DOHH2 (cell line): ENCODE measurements around the gene FRZB.

Source experiments
- H3F3A ChIP-seq: fragments of 200-600 bp; sonication (generic), shearing (Covaris generic); 2 replicates; pipeline ENCODE4 v1.6.0; 2016; ENCODE audit warnings: antibody characterized with exemption, mild to moderate bottlenecking; ENCODE audit not compliant: control insufficient read depth, insufficient read depth
- H3K27ac ChIP-seq: fragments of 200-600 bp; sonication (generic); 2 replicates; pipeline ENCODE4 v1.5.1; 2014; ENCODE audit warnings: low read depth, mild to moderate bottlenecking, low read length, moderate library complexity
- H3K27me3 ChIP-seq: fragments of 200-600 bp; sonication (generic); 2 replicates; pipeline ENCODE4 v1.6.1; 2014; ENCODE audit warnings: mild to moderate bottlenecking, low read length, mixed read lengths; ENCODE audit not compliant: control insufficient read depth
- H3K36me3 ChIP-seq: fragments of 200-600 bp; sonication (generic); 2 replicates; pipeline ENCODE4 v1.6.1; 2014; ENCODE audit warnings: mild to moderate bottlenecking, low read length, moderate library complexity, mixed read lengths; ENCODE audit not compliant: control insufficient read depth
- H3K4me1 ChIP-seq: fragments of 200-600 bp; sonication (generic); 2 replicates; pipeline ENCODE4 v1.6.1; 2014; ENCODE audit warnings: mild to moderate bottlenecking, low read length, mixed read lengths; ENCODE audit not compliant: control insufficient read depth
- H3K4me2 ChIP-seq: fragments of 200-600 bp; sonication (generic); 2 replicates; pipeline ENCODE4 v1.6.0; 2014; ENCODE audit warnings: mild to moderate bottlenecking, low read length, moderate library complexity
- H3K4me3 ChIP-seq: fragments of 200-600 bp; sonication (generic); 2 replicates; pipeline ENCODE4 v1.5.1; 2014; ENCODE audit warnings: mild to moderate bottlenecking, low read length, mixed read lengths
- H3K79me2 ChIP-seq: fragments of 200-600 bp; sonication (generic); 2 replicates; pipeline ENCODE4 v1.6.1; 2014; ENCODE audit warnings: mild to moderate bottlenecking, low read length, mixed read lengths; ENCODE audit not compliant: control insufficient read depth
- H3K9me2 ChIP-seq: fragments of 200-600 bp; sonication (generic); replicated peaks from 2 replicates; pipeline ENCODE4 v1.6.1; 2014; ENCODE audit warnings: mild to moderate bottlenecking, low read length, mixed read lengths; ENCODE audit not compliant: control insufficient read depth
- H3K9me3 ChIP-seq: fragments of 200-600 bp; sonication (generic); 2 replicates; pipeline ENCODE4 v1.6.1; 2014; ENCODE audit warnings: antibody characterized with exemption, low read length, mixed read lengths; ENCODE audit not compliant: control insufficient read depth, insufficient read depth
- H4K20me1 ChIP-seq: fragments of 200-600 bp; sonication (generic); 2 replicates; pipeline ENCODE4 v1.6.0; 2014; ENCODE audit warnings: low read depth, mild to moderate bottlenecking, antibody characterized with exemption, low read length, moderate library complexity; ENCODE audit not compliant: control insufficient read depth, insufficient read depth
- EZH2phosphoT487 ChIP-seq: fragments of 200-600 bp; sonication (generic); IDR thresholded peaks from 2 replicates; pipeline ENCODE4 v1.6.1; 2017; ENCODE audit warnings: borderline replicate concordance, mild to moderate bottlenecking, antibody characterized with exemption, low read length, moderate library complexity, mixed read lengths
- TF ChIP-seq, protein P1 (sequence below): fragments of 200-600 bp; sonication (generic); IDR thresholded peaks from one replicate; pipeline ENCODE4 v1.5.1; 2014; ENCODE audit warnings: antibody characterized with exemption, mild to moderate bottlenecking, low read depth, low read length; ENCODE audit not compliant: poor library complexity, severe bottlenecking

The FRZB gene

DNA sequence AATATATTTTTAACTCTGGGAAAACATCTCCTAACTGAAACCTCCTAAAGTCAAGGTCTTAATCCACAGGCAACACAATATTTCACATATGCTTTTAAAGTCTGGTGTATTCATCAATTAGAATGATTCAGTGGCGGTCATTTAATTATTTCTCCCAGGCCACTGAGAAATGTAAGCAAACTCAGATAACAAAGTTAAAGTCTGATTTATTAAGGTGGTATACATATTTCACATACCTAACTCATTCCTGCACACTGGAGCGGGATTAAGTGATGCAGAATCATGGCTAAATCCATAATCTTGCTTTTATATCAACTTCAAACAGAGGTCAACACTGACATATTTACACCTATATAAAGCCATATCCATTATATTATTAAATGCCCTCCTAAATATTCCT is 43.7 kb downstream of the FRZB start:
- H3K27me3 ChIP-seq = no peaks in the 10 kb centered on the region

DNA sequence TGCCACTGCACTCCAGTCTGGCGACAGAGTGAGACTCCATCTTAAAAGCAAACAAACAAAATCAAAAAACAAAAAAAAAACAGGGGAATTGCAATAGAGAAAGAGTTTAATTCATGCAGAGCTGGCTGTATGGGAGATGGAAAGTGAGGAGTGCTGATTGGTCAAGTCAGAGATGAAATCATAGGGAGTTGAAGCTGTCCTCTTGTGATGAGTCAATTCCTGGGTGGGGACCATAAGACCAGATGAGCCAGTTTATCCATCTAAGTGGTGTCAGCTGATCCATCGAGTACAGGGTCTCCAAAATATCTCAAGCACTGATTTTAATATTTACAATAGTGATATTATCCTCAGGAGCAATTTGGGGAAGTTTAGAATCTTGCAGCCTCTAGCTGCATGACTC is 45.3 kb downstream of the FRZB start:
- Histone ChIP-seq H3K4me3 (no peak overlapping the region), H3K27me3 (no peaks in the 10 kb centered on the region), H3F3A (no peaks in the 10 kb centered on the region), H3K4me1 (no peaks in the 10 kb centered on the region), H3K79me2 (no peaks in the 10 kb centered on the region), H3K36me3 (no peaks in the 10 kb centered on the region), H4K20me1 (no peaks in the 10 kb centered on the region), H3K9me3 (no peaks in the 10 kb centered on the region), H3K27ac (no peak overlapping the region), H3K9me2 (no peaks in the 10 kb centered on the region), H3K4me2 (no peak overlapping the region)
- TF ChIP-seq EZH2phosphoT487 = no peak
- TF ChIP-seq, protein P1, sequence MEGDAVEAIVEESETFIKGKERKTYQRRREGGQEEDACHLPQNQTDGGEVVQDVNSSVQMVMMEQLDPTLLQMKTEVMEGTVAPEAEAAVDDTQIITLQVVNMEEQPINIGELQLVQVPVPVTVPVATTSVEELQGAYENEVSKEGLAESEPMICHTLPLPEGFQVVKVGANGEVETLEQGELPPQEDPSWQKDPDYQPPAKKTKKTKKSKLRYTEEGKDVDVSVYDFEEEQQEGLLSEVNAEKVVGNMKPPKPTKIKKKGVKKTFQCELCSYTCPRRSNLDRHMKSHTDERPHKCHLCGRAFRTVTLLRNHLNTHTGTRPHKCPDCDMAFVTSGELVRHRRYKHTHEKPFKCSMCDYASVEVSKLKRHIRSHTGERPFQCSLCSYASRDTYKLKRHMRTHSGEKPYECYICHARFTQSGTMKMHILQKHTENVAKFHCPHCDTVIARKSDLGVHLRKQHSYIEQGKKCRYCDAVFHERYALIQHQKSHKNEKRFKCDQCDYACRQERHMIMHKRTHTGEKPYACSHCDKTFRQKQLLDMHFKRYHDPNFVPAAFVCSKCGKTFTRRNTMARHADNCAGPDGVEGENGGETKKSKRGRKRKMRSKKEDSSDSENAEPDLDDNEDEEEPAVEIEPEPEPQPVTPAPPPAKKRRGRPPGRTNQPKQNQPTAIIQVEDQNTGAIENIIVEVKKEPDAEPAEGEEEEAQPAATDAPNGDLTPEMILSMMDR = no peak

More for the DNA sequence above, 43.7 kb downstream of the FRZB start:
- TF ChIP-seq EZH2phosphoT487 = no peak
- TF ChIP-seq, protein P1 = no peak
- Histone ChIP-seq H3K9me2 (no peaks in the 10 kb centered on the region), H3K4me3 (no peak overlapping the region), H4K20me1 (no peaks in the 10 kb centered on the region), H3K79me2 (no peaks in the 10 kb centered on the region), H3K27ac (no peak overlapping the region), H3K36me3 (no peaks in the 10 kb centered on the region), H3K9me3 (no peaks in the 10 kb centered on the region), H3K4me1 (no peaks in the 10 kb centered on the region), H3K4me2 (no peak overlapping the region), H3F3A (no peaks in the 10 kb centered on the region)

DNA sequence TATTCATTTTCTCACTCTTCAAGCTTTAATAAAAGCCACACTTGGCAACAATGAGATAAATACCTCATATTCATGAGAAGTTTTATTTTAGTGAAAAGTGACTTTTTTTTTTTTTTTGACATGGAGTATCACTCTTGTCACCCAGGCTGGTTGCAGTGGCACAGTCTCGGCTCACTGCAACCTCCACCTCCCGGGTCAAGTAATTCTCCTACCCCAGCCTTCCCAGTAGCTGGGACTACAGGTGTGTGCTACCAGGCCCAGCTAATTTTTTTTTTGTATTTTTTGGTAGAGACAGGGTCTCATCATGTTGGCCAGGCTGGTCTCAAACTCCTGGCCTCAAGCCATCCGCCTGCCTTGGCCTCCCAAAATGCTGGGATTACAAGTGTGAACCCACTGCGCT is 47.0 kb downstream of the FRZB start:
- Histone ChIP-seq H3K36me3 (no peaks in the 10 kb centered on the region), H3K27ac (no peak overlapping the region), H3K4me1 (no peaks in the 10 kb centered on the region), H3K9me3 (no peaks in the 10 kb centered on the region), H3K79me2 (no peaks in the 10 kb centered on the region), H3K27me3 (no peaks in the 10 kb centered on the region), H3K4me2 (no peak overlapping the region), H3K4me3 (no peak overlapping the region), H4K20me1 (no peaks in the 10 kb centered on the region), H3K9me2 (no peaks in the 10 kb centered on the region), H3F3A (no peaks in the 10 kb centered on the region)
- TF ChIP-seq EZH2phosphoT487 = no peak
- TF ChIP-seq, protein P1 = no peak

DNA sequence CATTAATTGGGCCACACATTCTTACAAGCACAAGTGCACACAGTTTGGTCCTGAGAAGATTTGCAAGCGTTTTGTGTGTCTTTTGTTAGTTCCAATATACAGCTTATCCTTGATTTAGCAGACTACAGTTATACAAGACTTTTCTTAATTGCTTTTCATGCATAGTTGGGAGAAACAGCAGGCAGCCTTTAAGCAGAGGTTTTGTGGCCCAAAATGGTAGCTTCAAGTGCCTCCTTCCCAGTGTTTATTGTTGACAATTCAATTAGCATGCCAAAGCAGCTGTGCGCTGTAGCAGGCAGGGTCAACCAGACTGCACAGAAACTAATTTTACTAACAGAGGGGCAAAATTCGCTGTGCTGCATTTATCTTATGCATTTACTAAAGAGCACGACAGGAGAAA is 47.5 kb downstream of the FRZB start:
- H3K4me3 ChIP-seq = no peak overlapping the region

More for the DNA sequence above, 47.5 kb downstream of the FRZB start:
- Histone ChIP-seq H3K79me2 (no peaks in the 10 kb centered on the region), H3K27me3 (no peaks in the 10 kb centered on the region), H3K36me3 (no peaks in the 10 kb centered on the region), H3K27ac (no peak overlapping the region), H3K9me3 (no peaks in the 10 kb centered on the region), H3K9me2 (no peaks in the 10 kb centered on the region), H3K4me1 (no peaks in the 10 kb centered on the region), H4K20me1 (no peaks in the 10 kb centered on the region), H3K4me2 (no peak overlapping the region), H3F3A (no peaks in the 10 kb centered on the region)
- TF ChIP-seq, protein P1 = no peak
- TF ChIP-seq EZH2phosphoT487 = no peak
